Neural cell (in vitro differentiated cells): ENCODE data around the gene C1orf35. TPM values are rescaled to one million over a fixed set of nuclear protein-coding genes. Genes with fewer than 3 reads are reported as not detected.

ENCODE experiments used
- H2AFZ ChIP-seq: fragments of 200-600, 300-800 bp; sonication (generic), shearing (Covaris generic); 2 replicates; pipeline ENCODE4 v1.6.0; 2014; ENCODE audit warnings: low read depth, mild to moderate bottlenecking, antibody characterized with exemption, low read length, moderate library complexity
- H3F3A ChIP-seq: fragments of 200-600 bp; shearing (Covaris generic); 2 replicates; pipeline ENCODE4 v1.6.1; 2016; ENCODE audit warnings: mild to moderate bottlenecking, moderate library complexity, mixed read lengths, antibody characterized with exemption, low read length; ENCODE audit not compliant: insufficient read depth, poor library complexity, severe bottlenecking
- H3K27ac ChIP-seq: fragments of 200-600, 300-800 bp; sonication (generic), shearing (Covaris generic); 2 replicates; pipeline ENCODE4 v1.5.1; 2014; ENCODE audit warnings: mild to moderate bottlenecking, low read length, moderate library complexity
- H3K27me3 ChIP-seq: fragments of 300-800, 200-600 bp; sonication (generic), shearing (Covaris generic); 2 replicates; pipeline ENCODE4 v1.6.0; 2014; ENCODE audit warnings: mild to moderate bottlenecking, low read depth, low read length, moderate library complexity; ENCODE audit not compliant: insufficient read depth
- H3K36me3 ChIP-seq: fragments of 300-800, 200-600 bp; sonication (generic), shearing (Covaris generic); 2 replicates; pipeline ENCODE4 v1.5.1; 2014; ENCODE audit warnings: mild to moderate bottlenecking, antibody characterized with exemption, low read length, moderate library complexity; ENCODE audit not compliant: insufficient read depth
- H3K4me2 ChIP-seq: fragments of 300-800, 200-600 bp; sonication (generic), shearing (Covaris generic); 2 replicates; pipeline ENCODE4 v1.6.0; 2014; ENCODE audit warnings: mild to moderate bottlenecking, low read length
- H3K4me3 ChIP-seq: fragments of 300-800, 200-600 bp; sonication (generic), shearing (Covaris generic); 2 replicates; pipeline ENCODE4 v1.5.1; 2014; ENCODE audit warnings: mild to moderate bottlenecking, low read length, moderate library complexity
- H3K79me2 ChIP-seq: fragments of 200-600 bp; shearing (Covaris generic); replicated peaks from 2 replicates; pipeline ENCODE4 v1.6.0; 2014; ENCODE audit warnings: mild to moderate bottlenecking, low read length, moderate library complexity; ENCODE audit not compliant: insufficient read depth
- H3K9ac ChIP-seq: fragments of 300-800, 200-600 bp; sonication (generic), shearing (Covaris generic); 2 replicates; pipeline ENCODE4 v1.6.1; 2016; ENCODE audit warnings: mild to moderate bottlenecking, low read length, mixed read lengths
- H3K9me2 ChIP-seq: fragments of 200-600 bp; shearing (Covaris generic); 2 replicates; pipeline ENCODE4 v1.6.1; 2016; ENCODE audit warnings: mild to moderate bottlenecking, low read length, mixed read lengths; ENCODE audit not compliant: insufficient read depth
- H3K9me3 ChIP-seq: fragments of 200-600, 300-800 bp; sonication (generic), shearing (Covaris generic); 2 replicates; pipeline ENCODE4 v1.6.1; 2016; ENCODE audit warnings: mild to moderate bottlenecking, mixed run types, low read length, moderate library complexity, mixed read lengths
- H4K20me1 ChIP-seq: fragments of 200-600 bp; shearing (Covaris generic); 2 replicates; pipeline ENCODE4 v1.6.1; 2016; ENCODE audit warnings: mild to moderate bottlenecking, mixed run types; ENCODE audit not compliant: insufficient read depth
- EP300 ChIP-seq: fragments of 450-650 bp; conservative IDR thresholded peaks from 2 replicates; pipeline ENCODE4 v1.6.1; 2014; ENCODE audit warnings: antibody characterized with exemption, mild to moderate bottlenecking, moderate library complexity; ENCODE audit not compliant: poor library complexity, severe bottlenecking
- EZH2 ChIP-seq: fragments of 200-600, 300-800 bp; shearing (Covaris generic), sonication (generic); IDR thresholded peaks from 2 replicates; pipeline ENCODE4 v1.6.1; 2014; ENCODE audit warnings: antibody characterized with exemption, low read length, borderline replicate concordance, mild to moderate bottlenecking; ENCODE audit not compliant: insufficient read depth, poor library complexity, severe bottlenecking
- MXI1 ChIP-seq: fragments of 450-650 bp; conservative IDR thresholded peaks from 2 replicates; pipeline ENCODE4 v1.6.1; 2014; ENCODE audit warnings: antibody characterized with exemption, mild to moderate bottlenecking; ENCODE audit not compliant: poor library complexity, severe bottlenecking
- POLR2AphosphoS5 ChIP-seq: IDR thresholded peaks from 2 replicates; pipeline ENCODE4 v1.6.1; 2012
- RAD21 ChIP-seq: fragments of 450-650 bp; conservative IDR thresholded peaks from 2 replicates; pipeline ENCODE4 v1.6.1; 2014; ENCODE audit warnings: antibody characterized with exemption, mild to moderate bottlenecking, moderate library complexity
- SMC3 ChIP-seq: fragments of 450-650 bp; conservative IDR thresholded peaks from 2 replicates; pipeline ENCODE4 v1.6.1; 2014; ENCODE audit warnings: antibody characterized with exemption, mild to moderate bottlenecking, moderate library complexity; ENCODE audit not compliant: poor library complexity
- TAF1 ChIP-seq: IDR thresholded peaks from 2 replicates; pipeline ENCODE4 v1.6.1; 2012; ENCODE audit warnings: low read depth
- polyA plus RNA-seq: library from polyadenylated mRNA; depleted of rRNA; stranded (reverse); fragments of >200 nt; gene quantifications from 2 replicates; pipeline ENCODE4 v1.2.3, GENCODE V29; 2014
- TF ChIP-seq, protein P1 (sequence below): fragments of 450-650 bp; IDR thresholded peaks from 2 replicates; pipeline ENCODE4 v1.5.1; 2014; ENCODE audit warnings: antibody characterized with exemption, mild to moderate bottlenecking, moderate library complexity; ENCODE audit not compliant: poor library complexity, severe bottlenecking
- TF ChIP-seq, protein P2 (sequence below): IDR thresholded peaks from 2 replicates; pipeline ENCODE4 v1.6.1; 2012; ENCODE audit warnings: borderline replicate concordance

C1orf35 gene
- polyA plus RNA-seq, 1 donor from 2014 or later, result 32.8 TPM

DNA sequence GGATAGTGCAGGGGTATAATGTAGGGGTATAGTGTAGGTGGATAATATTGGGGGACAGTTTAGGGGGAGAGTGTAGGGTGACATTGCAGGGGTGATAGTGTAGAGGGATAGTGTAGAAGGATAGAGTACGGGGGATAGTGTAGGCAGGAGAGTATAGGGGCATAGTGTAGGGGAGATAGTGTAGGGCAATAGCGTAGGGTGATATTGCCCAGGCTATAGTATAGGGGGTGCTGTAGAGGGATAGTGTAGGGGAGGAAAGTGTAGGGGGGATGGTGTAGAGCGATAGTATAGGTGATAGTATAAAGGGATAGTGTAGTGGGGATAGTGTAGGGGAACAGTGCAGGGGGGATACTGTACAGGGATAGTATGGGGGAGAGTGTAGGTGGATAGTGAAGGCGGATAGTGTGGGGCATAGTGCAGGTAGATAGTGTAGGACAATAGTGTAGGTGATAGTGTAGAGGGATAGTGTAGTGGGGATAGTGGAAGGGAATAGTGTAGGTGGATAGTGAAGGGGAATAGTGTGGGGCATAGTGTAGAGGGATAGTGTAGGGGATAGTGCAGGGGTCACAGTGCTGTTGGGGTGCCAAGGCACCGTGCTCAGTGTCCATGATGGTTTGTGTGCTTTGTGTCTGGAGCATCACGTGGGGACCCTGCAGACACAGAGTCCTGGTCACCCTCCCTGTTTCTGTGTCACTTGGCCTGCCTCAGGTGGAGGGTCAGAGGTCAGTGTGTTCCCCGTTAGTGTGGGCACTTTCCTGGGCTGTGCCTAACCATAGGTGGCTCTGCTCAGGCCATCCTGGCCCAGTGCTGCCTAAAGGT, 31.1 kb downstream of the C1orf35 start:
- Histone ChIP-seq H4K20me1 (no peaks in the 10 kb centered on the region), H3K27me3 (peaks cover 42% of the 10 kb centered on the region), H3F3A (no peaks in the 10 kb centered on the region), H3K9ac (no peak overlapping the region), H3K9me2 (no peaks in the 10 kb centered on the region), H3K36me3 (no peaks in the 10 kb centered on the region), H3K79me2 (no peaks in the 10 kb centered on the region), H3K27ac (no peak overlapping the region), H2AFZ (no peak overlapping the region), H3K9me3 (no peaks in the 10 kb centered on the region), H3K4me2 (no peak overlapping the region), H3K4me3 (no peak overlapping the region)
- TF ChIP-seq, protein P1, sequence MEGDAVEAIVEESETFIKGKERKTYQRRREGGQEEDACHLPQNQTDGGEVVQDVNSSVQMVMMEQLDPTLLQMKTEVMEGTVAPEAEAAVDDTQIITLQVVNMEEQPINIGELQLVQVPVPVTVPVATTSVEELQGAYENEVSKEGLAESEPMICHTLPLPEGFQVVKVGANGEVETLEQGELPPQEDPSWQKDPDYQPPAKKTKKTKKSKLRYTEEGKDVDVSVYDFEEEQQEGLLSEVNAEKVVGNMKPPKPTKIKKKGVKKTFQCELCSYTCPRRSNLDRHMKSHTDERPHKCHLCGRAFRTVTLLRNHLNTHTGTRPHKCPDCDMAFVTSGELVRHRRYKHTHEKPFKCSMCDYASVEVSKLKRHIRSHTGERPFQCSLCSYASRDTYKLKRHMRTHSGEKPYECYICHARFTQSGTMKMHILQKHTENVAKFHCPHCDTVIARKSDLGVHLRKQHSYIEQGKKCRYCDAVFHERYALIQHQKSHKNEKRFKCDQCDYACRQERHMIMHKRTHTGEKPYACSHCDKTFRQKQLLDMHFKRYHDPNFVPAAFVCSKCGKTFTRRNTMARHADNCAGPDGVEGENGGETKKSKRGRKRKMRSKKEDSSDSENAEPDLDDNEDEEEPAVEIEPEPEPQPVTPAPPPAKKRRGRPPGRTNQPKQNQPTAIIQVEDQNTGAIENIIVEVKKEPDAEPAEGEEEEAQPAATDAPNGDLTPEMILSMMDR, result no peak
- TF ChIP-seq MXI1 (no peak), POLR2AphosphoS5 (no peak), EZH2 (no peak), TAF1 (no peak), EP300 (no peak), RAD21 (no peak), SMC3 (no peak)
- TF ChIP-seq, protein P2, sequence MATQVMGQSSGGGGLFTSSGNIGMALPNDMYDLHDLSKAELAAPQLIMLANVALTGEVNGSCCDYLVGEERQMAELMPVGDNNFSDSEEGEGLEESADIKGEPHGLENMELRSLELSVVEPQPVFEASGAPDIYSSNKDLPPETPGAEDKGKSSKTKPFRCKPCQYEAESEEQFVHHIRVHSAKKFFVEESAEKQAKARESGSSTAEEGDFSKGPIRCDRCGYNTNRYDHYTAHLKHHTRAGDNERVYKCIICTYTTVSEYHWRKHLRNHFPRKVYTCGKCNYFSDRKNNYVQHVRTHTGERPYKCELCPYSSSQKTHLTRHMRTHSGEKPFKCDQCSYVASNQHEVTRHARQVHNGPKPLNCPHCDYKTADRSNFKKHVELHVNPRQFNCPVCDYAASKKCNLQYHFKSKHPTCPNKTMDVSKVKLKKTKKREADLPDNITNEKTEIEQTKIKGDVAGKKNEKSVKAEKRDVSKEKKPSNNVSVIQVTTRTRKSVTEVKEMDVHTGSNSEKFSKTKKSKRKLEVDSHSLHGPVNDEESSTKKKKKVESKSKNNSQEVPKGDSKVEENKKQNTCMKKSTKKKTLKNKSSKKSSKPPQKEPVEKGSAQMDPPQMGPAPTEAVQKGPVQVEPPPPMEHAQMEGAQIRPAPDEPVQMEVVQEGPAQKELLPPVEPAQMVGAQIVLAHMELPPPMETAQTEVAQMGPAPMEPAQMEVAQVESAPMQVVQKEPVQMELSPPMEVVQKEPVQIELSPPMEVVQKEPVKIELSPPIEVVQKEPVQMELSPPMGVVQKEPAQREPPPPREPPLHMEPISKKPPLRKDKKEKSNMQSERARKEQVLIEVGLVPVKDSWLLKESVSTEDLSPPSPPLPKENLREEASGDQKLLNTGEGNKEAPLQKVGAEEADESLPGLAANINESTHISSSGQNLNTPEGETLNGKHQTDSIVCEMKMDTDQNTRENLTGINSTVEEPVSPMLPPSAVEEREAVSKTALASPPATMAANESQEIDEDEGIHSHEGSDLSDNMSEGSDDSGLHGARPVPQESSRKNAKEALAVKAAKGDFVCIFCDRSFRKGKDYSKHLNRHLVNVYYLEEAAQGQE, result no peak

DNA sequence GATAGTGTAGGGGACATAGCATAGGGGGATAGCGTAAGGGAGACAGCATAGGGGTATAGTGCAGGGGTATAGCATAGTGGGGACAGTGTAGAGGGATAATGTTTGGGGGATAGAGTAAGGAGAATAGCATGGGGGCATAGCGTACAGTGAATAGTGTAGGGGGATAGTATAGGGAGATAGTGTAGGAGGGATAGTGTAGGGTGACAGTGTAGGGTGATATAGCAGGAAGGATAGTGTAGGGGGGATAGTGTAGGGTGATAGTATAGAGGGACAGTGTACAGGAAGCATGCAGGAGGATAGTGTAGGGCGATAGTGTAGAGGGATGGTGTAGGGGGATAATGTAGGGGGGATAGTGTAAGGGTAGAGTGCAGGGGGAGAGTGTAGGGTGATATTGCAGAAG, 32.3 kb downstream of the C1orf35 start:
- Histone ChIP-seq H3K79me2 (no peaks in the 10 kb centered on the region), H3K27me3 (peaks cover 45% of the 10 kb centered on the region)
- TF ChIP-seq EP300 (no peak), TAF1 (no peak), EZH2 (no peak), MXI1 (no peak), SMC3 (no peak), POLR2AphosphoS5 (no peak), RAD21 (no peak)
- TF ChIP-seq, protein P1, result no peak
- TF ChIP-seq, protein P2, result no peak

More for the DNA sequence above, 32.3 kb downstream of the C1orf35 start:
- no peaks in the 10 kb centered on the region for H3K36me3 ChIP-seq
- no peak overlapping the region for H3K9ac ChIP-seq
- no peak overlapping the region for H3K4me2 ChIP-seq
- H3K9me3 ChIP-seq, result no peaks in the 10 kb centered on the region
- no peaks in the 10 kb centered on the region for H3K9me2 ChIP-seq
- no peak overlapping the region for H3K27ac ChIP-seq
- H3K4me3 ChIP-seq, result no peak overlapping the region
- H4K20me1 ChIP-seq, result no peaks in the 10 kb centered on the region
- no peak overlapping the region for H2AFZ ChIP-seq
- no peaks in the 10 kb centered on the region for H3F3A ChIP-seq
